NCI-H446 (cell line): Measurements from ENCODE around the gene KCNT1.

Experiments
- DNase-seq, 2 experiments: peaks; one replicate each; lab custom pipeline; 2025; lab: John Stamatoyannopoulos, UW

KCNT1 gene

DNA sequence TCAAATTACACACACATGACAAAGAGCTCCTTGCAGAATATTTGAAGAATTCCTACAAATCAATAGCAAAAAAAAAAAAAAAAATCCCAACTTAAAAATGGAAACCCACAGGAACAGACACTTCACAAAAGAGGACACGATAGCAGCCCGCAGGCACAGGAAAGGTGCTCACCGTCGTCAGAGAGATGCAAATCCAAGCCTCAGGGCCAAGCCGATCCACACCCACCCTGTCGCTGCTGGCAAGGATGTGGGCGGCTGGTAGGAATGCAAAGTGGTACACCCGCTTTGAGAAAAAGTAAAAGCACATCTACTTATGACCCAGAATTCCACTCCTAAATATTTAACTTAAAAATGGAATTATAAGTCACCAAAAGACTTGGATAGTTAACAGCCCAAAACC, 28.0 kb upstream of the KCNT1 start:
- DNase-seq, result no peak

DNA sequence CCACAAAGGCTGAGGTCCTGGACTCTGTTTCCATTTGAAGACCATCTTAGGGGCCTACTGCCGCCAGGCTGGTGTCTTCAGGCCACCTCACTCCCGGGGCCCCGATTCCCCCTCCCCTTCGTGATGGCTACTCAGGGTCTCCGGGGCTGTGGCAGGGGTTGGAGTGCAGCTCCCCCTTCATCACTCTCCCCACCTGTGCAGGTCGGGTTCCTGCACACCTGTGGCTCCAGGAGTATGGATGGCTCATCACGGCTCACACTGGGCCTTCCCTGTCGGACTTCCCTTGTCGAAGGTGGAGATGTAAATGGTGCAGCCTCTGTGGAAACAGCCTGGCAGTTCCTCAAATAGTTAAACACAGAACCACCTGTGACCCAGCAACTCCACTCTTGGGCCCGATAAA, 27.0 kb upstream of the KCNT1 start:
- DNase-seq, result no peak

DNA sequence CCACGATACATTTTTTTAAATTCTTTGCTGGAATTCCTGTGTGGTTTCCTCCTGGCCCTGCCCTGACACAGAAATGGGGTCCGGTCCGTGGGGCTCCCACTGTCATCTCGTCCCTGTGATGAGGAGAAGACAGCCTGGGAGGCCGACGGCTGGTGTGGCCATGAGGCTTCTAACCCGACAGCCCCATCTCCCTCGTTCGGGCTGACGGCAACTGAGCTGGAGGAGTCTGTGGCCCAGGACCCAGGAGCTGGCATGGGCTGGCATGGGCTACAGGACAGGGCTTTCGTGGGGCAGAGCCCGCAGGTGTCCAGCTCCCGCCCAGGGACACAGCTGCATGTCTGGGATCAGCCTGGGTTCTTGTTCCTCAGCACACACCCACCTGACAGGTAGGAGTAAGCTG, 25.1 kb upstream of the KCNT1 start:
- no peak for DNase-seq

DNA sequence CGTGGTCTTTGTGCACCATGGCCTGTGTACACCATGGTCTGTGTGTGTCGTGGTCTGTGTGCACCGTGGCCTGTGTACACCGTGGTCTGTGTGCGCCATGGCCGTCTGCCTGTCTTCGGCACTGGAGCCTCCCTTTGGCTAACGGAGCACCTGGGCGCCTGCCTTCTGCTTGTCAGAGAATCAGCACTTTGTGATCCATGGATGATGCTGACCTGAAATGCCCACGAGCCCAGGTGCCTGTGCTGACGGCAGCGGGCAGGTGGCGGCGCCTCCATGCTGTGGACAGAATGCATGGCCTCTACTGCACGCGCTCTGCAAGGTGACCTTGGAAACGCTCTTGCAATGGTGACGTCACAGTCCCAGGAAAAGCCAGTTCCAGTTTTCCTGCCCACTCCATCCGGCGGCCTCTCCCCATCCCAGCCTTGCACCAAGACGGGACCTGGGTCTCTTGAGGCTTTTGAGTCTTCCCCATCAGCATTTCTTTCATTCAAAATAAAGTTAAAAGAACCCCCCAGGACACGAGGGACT, 24.3 kb upstream of the KCNT1 start:
- DNase-seq, result no peak

DNA sequence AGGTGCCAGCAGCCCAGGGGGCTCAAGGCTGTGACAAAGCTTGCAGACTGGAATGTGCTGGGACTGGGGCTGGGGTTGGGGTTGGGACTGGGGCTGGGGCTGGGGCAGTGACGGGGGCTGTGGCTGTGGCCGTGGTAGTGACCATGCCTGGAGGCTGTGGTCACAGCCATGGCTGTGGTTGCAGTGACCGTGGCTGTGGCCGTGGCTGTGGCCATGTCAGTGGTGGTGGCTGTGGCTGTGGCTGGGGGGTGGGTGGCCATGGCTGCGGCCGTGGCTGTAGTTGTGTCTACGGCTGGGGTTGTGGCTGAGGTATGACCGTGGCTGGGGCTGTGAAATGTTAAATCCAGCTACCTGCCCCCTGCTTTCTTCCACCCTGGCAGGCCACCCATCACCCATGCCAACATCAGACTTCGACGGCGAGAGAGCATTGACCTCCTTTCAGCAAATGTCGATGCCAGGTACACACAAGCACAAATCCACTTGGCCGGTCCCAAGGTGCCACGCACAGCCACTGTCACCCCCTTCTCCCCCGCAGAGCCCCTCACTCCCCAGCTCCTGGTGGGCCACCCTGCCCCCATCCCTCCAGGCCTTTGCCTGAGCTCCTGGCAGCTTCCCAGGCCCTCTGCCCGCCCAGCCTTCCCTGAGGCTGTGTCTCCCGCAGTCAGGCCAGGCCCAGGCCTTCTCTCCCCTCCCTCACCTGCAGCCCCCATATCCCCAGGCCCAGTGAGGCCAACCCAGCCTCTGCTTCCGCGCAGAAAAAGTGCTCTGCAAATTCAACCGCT, 23.6 kb upstream of the KCNT1 start:
- DNase-seq, result no peak

DNA sequence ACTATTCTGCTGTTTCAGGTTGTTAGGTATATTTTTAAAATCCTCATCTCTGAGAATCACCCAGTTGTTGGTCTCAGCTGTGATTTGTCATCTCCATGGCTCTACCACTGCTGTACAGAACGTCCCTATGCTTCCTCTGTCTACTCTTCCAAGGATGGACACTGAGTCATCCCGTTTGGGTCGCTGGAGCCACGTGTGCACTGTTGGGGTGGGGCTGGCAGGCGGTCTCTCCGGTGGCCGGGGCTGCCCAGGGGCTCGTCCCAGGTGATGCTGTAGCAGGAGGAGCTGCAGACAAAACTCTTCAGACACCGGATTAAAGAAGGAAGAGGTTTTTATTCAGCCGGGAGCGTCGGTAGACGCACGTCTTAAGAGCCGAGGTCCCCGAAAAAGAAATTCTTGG, 21.9 kb upstream of the KCNT1 start:
- DNase-seq, result no peak

DNA sequence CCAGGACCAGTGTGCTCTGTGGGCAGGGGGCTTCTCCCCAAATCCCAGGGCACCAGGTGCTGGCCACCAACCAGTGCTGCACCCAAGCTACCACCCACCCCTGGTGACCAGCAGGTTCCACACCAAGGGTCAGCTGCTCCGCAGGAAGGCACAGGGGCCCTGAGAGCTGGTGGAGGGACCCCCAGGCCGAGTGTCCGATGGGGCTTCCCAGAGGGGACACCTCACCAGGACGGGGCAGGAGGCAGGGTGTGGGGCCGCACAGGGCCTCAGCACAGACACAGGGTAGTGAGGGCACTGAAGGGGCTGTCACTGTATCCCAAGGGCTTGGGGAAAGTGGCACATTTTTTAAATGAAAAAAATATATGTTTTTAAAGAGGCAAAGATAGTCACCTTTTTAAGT, 20.8 kb upstream of the KCNT1 start:
- no peak for DNase-seq

DNA sequence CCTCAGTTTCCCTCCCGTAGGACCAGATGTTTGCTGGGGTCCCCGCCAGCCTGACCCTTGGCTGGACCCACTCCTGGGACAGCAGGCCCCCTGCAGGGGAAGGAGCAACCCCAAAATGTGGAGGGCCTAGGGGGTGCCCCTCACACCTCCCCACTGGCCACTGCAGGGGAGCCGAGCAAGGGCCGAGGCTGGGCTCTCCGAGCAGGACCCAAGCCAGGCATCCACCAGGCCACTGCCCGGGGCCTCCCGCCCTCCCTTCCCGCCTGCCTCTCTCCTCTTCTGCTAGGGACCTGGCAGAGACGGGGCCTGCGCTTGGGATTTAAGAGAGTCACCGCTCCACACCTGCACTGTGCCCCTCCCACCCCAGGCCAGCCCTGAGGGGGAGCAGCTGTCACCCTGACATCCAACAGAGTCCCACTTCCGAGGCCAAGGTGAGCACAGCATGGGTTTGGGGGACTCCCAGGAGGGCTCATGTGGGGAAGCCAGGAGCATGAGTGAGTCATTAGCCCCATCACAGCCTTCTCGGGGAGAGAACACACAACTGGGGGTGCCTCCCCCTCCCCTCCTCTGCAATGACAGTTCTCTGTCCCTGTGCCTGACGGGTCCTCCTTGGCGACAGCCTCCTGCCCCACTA, 18.5 kb upstream of the KCNT1 start:
- DNase-seq, result no peak

DNA sequence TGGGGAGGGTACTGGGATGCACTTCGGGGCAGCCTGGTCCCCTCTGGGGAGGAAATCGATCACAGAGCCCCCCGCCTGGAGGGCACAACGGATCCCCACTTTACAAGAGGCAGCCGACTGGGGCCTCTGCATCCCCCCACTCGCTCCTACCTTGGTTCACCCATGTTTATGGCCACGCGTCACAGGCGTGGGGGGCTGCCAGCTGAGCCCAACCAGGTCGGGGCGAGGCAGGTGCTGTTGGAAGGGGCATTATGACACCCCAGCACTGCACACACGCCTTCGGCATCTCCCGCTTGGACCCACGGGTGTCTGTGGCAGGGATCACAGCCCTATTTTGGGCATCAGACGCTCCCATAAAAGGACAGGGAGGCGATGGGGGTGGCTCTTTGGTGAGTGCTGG, 17.3 kb upstream of the KCNT1 start:
- no peak for DNase-seq

DNA sequence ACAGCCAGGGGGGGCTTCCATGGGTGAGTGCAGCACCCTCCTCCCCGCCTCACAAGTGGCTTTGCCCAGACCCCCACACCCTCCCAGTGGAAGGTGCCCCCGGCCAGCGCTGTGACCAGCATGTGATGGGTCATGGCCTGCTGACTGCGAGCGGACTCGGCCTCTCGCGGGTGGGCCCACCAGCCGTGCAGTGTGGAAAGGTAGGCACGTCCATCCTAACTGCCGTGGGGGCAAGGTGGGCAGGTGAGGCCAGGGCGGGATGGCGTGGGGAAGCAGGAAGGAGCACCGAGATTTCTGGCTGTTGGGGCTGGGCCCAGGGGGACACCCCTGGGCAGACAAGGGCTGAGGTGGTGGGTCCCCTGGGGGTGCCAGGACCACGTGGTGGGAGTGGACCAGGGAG, 14.8 kb upstream of the KCNT1 start:
- no peak for DNase-seq

DNA sequence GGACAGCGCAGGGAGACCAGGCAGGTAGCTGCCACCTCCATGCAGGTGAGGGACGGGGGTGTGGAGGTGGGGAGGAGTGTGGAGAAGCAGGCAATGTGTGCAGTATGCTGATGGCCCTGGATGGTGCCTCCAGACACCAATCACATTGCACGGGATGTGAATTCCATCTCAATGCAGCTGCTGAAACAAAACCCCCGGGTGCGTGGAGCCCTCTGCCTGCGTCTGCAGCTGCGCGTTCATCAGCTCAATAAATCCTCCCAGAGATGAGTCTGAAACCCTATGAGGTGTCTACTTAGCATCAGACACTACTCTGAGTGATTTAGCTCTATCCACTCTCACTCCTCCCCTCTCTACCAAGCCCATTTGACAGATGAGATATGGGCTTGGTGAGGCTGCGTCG, 13.0 kb upstream of the KCNT1 start:
- no peak for DNase-seq

DNA sequence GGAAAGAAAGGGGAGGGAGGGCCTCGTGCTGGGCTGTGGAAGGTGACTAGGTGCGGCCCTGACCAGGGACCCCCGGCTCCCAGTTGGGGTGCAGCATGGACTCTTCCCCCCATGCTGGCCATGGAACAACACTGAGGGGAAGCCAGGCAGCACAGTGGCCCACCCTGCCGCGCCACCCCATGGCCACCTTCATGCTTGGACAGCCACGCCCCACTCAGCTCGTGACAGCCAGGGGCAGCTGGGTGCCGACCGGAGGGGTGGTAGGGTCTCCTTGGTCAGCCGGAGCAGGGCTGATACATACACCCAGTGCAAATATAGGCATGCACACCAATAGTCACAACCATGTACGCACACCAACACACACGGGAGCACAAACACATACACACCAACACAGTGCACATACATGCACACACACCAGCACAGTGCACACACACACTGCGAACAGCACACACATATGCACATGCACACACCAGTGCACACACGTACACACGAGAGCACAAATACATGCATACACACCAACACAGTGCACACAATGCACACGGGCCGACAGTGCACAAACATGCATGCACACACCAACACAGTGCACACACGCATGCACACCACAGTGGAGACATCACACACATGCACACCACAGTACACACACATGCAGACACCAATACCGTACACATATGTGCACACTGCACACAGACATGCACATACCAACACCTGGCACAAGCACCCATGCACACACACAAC, 11.0 kb upstream of the KCNT1 start:
- DNase-seq, result no peak

DNA sequence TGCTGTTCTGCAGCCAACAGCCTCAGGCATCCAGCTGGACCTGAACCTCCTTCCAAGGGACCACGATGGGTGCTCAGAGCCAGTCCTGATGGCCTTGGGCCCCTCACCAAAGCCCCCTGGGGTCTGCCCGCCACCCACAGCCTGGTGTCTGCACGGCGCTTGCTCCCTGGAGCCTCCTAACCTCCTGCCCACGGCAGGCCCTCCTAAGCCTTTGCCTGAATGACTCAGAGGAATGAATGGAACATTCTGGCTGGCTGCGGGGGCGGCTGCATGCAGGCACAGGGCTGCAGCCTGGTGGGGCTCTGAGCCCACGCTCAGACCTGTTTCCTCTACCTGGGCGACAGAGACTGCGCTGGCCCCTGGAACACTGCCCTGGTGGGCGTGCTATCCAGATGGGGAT, 9.6 kb upstream of the KCNT1 start:
- DNase-seq, result no peak

DNA sequence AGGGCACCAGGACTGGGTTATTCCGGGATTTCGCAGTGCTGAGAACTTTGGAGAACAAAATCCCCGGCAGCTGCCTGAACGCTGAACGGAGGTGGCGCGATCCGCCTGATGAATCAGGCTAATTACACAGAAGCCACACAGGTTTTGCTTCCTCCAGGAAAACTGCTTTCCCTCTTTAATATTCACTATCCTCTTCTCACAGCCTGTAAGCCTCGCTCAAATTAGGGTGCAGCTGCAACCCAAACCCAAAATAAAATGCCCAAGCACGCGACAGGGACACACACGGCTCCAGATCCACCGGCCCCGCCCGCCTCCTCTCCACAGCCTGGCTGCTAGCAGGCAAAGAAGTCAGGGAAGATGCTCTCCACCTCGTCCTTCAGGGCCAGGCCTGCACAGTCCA, 8.7 kb upstream of the KCNT1 start:
- no peak for DNase-seq

DNA sequence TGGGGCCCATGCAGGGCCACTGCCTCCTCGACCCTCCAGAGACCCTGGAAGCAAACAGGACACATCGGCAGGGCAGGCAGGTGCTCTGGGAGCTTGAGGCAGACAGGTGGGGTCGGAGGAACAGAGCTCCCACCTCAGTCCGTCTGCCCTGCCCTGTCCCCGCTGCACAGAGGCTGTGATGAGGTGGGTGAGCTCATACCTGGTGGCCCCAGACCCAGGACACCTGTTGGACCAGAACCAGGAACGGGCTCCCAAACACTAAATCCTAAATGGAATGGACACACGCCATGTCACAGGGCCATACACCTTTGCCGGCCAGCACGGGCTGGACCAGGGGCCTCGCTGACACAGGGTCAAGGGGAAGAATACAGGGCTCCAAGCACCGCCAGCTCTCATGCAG, 8.2 kb upstream of the KCNT1 start:
- no peak for DNase-seq

DNA sequence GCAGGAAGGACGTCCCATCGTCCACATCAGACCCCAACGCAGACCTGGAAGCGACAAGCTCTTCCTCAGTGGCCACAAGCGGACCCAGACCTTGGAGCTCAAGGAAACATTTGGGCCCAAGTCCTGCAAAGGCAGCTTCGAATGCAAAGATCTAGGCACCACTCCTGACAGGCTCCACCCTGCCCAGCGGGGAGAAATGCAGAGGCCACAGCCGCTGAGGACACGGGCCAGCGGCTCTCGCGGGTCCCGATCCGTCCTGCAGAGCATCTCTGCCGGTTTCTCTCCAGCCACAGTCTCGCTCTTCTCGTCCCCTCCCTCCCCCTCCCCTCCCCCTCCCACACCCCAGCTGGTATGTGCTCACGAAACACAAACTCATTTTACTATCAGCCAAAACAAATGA, 7.6 kb upstream of the KCNT1 start:
- DNase-seq, result no peak

DNA sequence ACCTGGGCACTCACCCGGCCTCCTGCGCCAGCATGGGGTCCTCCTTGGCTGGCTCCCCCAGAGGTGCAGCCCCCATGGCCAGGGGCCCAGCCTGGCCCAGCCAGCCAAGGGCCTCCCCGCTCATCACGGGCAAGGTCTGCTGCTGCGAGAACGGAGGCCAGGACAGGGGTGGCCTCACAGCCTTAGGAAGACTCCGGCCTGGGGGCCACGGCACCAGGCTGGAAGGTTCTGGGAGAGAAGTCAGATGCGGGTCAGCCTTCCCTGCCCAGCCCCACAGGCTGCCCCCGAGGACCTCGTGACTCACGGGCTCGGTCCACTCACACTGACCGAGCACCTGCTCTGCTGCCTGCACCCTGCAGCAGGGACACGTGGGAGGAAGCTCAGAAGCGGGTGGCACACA, 6.9 kb upstream of the KCNT1 start:
- DNase-seq, result no peak

DNA sequence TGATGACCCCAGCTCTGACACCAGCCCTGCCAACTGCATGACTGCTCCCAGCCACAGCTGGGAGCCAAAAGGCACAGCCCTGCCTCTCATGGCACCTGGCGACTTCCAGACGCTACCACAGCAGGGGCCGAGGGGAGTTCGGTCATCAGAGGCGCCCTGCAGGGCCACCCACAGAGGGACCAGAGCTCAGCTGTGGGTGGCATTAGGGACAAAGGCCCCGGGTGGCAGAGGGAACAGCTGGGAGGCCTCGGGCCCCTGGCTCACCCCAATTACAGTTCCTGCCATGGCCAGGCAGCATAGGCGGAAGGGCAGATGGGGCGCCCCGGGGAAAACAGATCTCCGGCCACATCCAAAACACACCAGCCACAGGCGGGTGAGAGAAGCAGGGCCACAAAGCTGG, 6.3 kb upstream of the KCNT1 start:
- no peak for DNase-seq

DNA sequence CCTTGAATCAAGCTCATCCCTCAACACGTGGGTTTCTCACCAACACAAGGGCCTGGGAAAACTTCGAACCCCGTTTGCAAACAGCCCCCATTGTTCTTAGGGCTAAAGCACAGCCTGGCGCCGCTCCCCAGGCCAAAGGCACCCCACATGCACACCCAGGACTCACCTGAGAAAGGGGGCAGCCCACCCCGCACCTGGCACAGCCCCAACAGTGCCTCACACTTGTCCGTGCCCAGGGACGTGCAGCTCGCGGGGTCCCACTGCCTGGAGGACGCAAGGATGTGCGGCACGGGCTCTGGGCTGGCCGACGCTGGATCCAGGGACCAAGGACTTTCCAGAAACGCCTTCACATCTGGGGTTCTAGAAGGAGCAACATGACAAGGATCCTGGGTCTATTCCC, 5.5 kb upstream of the KCNT1 start:
- DNase-seq, result no peak

DNA sequence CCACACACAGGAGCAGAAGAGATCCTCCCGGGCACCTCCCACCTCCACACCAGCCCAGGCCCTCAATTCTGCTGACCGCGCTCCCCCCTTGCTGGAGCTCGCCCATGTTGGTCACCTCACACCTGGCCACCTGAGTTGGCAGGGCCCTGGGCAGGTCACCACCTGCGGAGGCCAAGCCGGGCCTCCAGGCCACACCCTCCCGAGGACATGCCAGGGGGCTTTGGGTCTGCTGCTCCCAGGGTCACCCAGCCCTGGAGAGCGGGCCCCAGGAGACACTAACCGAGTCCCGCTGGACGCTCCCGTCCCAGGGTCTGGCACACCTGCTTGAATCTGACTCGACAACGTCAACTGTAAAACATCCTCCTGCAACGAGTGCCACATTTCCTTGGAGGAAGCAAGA, 4.8 kb upstream of the KCNT1 start:
- DNase-seq, result no peak

DNA sequence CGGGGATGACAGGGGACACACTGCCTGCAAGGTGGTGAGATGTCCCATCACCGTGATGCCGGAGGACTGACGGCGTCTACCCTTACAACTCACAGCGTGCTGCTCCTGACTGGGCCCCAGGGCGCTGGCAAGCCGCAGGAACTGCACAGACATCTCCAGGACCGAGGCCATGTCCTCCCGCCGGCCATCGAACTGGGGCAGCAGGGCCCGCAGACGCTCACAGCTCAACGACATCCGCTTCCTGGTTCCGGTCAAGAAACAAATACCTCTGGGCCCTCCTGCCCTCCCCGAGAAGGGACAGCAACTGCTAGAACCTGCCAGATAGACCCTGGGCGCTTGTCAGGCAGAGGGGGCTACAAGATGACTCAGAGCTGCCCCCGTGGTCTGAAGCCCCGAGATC, 3.7 kb upstream of the KCNT1 start:
- DNase-seq, result no peak

DNA sequence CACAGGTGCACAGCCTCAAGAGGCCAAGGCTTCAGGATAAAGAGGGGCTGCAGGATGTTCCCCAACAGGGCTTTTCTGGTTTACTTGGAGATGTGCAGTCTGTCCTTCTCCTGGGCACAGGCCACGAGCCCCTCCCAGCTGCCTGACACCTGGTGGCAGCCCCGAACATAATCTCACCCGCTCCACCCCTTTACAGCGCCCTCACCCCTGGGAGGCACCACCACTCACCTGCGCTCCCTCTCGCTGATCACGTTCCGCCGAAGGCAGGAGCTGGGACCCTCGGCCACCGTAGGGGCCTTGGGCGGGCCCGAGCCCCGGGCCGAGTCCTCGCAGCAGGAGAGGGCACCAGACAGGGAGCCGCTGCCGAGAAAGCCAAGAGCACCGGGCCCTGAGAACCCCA, 3.2 kb upstream of the KCNT1 start:
- DNase-seq, result no peak

DNA sequence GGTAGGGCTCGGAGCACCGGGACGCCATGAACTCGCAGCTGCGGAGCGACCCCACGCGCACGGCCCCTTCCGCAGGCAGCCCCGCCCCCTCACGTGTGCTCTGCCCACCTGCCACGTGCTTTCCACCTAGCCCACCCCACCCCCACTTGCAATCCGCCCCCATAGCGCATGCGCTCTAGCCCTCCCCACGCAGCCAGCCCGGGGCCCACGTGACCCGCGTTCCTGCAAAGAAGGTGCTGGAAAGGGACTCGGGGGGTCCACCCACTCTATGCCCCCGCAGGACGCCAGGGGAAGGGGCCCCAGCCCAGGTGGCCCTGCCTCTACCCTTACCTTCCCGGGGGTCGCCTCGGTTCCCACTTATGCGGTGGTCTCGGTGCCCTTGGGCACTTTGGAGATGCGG, 2.5 kb upstream of the KCNT1 start, which contains the start of gene SOHLH1:
Gene SOHLH1, minus strand, starts transcription at position 42 of the 400 bp plus-strand sequence. Its CDS starts 14 bp downstream, at position 28.
- DNase-seq, result no peak
